Articular chondrocyte of knee joint (primary cell): Measurements from ENCODE around the gene RELL2. TPM values are rescaled to one million over a fixed set of nuclear protein-coding genes. Genes with fewer than 3 reads are reported as not detected.

Experiments
- small RNA-seq: library from RNA; depleted of rRNA; stranded (forward); fragments of <200 nt; gene quantifications from one replicate; pipeline ENCODE3, GENCODE V24; 2012
- total RNA-seq: library from RNA; depleted of rRNA; stranded (reverse); fragments of >200 nt; gene quantifications from 2 replicates; pipeline ENCODE4 v1.2.3, GENCODE V29; 2012

RELL2 gene, protein sequence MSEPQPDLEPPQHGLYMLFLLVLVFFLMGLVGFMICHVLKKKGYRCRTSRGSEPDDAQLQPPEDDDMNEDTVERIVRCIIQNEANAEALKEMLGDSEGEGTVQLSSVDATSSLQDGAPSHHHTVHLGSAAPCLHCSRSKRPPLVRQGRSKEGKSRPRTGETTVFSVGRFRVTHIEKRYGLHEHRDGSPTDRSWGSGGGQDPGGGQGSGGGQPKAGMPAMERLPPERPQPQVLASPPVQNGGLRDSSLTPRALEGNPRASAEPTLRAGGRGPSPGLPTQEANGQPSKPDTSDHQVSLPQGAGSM
- total RNA-seq = 1.8 and 2.0 TPM in 2 replicates

DNA sequence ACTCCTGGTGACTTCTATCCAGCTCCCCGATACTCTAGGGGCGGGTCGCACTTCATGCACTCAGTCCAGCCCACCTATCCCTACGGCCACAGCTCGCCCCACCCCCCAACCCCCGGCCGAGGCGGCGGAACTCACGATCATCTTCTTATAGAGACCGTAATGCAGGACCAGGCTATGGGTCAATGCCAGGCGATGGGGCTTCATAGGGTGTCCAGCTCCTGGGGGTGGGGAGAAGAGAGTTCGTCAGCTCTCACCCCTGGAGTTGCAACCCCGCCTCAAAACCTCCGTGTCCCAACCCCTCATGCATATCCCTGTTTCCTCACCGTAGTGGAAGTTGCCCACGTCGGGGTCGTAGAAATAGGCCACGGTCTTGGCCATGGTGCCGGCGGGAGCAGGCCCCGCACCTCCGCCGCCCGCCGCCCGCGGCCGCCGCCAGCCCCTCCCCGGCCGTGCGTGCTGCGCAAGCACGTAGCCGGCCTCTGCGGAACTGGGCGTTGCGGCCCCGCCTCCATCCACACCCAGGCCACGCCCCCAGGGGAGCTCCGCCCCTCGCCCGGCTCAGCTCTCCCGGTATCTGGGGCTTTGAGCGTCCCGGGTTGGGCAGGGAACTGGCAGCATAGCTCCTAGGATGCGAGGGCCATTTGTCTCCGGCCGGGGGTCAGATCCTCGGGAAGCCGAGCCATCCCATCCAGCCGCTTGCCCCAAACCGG, at the start of gene RELL2, which contains the start of gene HDAC3:
RELL2 (plus strand) TSS at position 585 of the 710 bp plus-strand sequence. CDS start 1,229 bp downstream, outside the sequence.
HDAC3 (minus strand) TSS at position 437 of the 710 bp plus-strand sequence; CDS start at position 378, 59 bp downstream.

GRCh38 chr5:141618804-141619554, 17.8 kb upstream of the RELL2 start, which contains the start of gene DIAPH1:
TSS of gene DIAPH1 (minus strand) at chr5:141619000. CDS start at chr5:141618914, 86 bp downstream.

DNA sequence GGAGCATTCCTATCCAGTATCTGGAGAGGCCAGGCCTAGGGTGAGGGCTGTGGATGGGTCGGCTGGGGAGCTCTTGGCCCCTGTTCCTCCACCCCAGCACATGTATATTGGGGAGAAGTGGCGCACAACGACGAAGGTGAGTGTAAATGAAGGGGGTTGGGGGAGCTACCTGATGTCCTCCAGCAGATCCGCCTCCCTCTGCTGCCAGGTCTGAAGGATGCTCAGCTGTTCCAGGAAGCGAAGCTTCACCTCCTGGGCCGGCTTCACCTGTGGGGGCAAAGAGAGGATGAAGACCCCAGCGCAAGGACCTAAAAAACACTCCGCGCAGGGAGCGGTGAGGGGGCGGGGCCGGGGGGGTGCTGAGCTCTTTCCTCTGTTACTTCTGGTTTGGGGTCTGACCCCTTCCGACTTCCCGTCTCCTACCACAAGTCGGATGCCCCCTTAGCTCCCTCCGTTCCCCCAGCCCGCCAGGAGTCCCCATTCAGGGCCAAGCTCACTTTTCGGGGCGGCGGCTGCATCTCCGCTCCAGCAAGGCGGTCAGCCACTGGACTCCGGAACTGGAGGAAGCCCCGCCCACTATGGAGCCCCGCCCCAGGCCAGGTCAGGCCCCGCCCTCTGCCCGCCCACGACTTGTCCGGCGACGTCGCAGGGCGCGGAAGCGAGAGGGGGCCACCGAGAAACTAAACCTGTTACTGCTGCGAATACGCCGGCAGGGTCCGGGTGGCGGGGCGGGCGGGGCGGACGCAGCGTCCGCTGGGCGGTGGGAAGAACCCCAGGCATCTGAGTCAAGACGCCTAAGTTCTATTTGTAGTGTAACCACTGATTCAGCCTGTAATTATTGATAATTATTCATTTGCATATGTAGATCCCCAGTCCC, 14.3 kb downstream of the RELL2 start, which contains the start of gene FCHSD1:
FCHSD1 (minus strand) TSS at position 568 of the 877 bp plus-strand sequence; CDS start at position 518, 50 bp downstream.

DNA sequence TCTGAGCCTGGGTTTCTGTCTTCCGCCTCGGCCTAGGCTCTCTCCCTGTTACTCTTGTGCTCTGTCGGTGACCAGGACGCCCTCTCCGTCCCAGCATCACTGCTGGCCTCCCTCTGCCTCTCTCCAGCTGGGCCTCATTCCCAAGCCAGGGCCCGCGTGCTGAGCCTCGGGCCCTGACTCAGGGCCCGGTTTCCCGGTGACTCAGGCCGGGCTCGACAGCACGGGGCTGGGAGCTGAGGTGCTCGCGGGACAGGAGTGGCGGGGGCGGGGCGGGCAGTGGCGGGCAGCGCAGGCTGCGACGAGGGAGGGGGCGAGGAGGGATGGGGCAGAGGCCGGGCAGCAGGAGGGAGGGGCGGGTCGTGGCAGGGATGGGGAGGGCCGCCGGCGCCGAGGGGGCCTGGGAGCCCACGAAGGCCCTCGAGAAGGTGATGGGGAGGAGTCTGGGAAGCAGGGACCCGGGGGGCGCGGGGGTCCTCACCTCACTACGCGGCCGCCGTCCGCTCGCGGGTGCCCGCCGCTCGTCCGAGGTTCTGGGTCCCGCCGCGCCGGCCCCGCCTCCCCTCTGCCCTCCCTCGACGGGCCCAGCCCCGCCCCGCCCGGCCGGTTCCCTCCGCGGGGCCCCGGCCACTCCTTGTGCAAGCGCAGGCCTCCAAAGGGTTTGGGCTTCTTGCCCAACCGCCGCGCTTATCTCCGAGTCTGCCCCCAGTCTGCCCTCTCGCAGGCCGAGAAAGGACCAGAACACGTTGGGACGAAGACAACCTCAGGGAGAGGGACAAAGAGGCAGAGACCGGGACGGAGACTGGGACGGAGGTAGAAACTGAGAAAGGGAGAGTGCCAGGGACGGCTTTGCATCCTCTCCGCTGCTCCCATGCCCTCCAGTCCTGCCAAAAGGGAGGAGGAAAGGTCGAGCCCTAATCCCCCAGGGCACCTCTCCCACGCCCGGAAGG, 45.2 kb downstream of the RELL2 start, which contains the start of gene ARAP3:
ARAP3 (minus strand) TSS at position 536 of the 947 bp plus-strand sequence. CDS start 1,744 bp downstream, outside the sequence.

Small RNAs within 50 kb of the gene (small RNA-seq; reads per million reads assigned to genes)
- not detected for gene RPS27AP10

Other genes with a start within 250 kb of the RELL2 start
- 24.4 and 26.2 TPM in 2 replicates for gene PCDHGB4, start 249.3 kb upstream of the RELL2 start, total RNA-seq
- 5.6 and 5.7 TPM in 2 replicates for gene PCDHGA8, start 244.4 kb upstream of the RELL2 start, total RNA-seq
- gene PCDHGB5, start 239.1 kb upstream of the RELL2 start, total RNA-seq = 27.7 and 35.0 TPM in 2 replicates
- gene PCDHGA9, start 234.2 kb upstream of the RELL2 start, total RNA-seq = 10.1 and 11.1 TPM in 2 replicates
- gene PCDHGB6, start 229.0 kb upstream of the RELL2 start, total RNA-seq = 7.9 and 9.5 TPM in 2 replicates
- gene PCDHGA10, start 224.0 kb upstream of the RELL2 start, total RNA-seq = 15.3 and 17.9 TPM in 2 replicates
- 25.6 and 26.2 TPM in 2 replicates for gene PCDHGB7, start 219.3 kb upstream of the RELL2 start, total RNA-seq
- 20.1 and 24.1 TPM in 2 replicates for gene PCDHGA11, start 215.9 kb upstream of the RELL2 start, total RNA-seq
- 25.1 and 30.2 TPM in 2 replicates for gene PCDHGA12, start 206.5 kb upstream of the RELL2 start, total RNA-seq
- gene PCDHGC3, start 161.0 kb upstream of the RELL2 start, total RNA-seq = 122 and 161 TPM in 2 replicates
- 5.6 and 6.4 TPM in 2 replicates for gene PCDHGC4, start 152.0 kb upstream of the RELL2 start, total RNA-seq
- gene PCDHGC5, start 147.9 kb upstream of the RELL2 start, total RNA-seq = 4.7 and 8.1 TPM in 2 replicates
- 17.8 and 25.5 TPM in 2 replicates for gene DIAPH1, start 18.0 kb upstream of the RELL2 start, total RNA-seq
- 48.6 and 49.3 TPM in 2 replicates for gene HDAC3, start 148 bp upstream of the RELL2 start, total RNA-seq
- 20.2 and 29.4 TPM in 2 replicates for gene FCHSD1, start 14.4 kb downstream of the RELL2 start, total RNA-seq
- 3.8 and 4.4 TPM in 2 replicates for gene ARAP3, start 45.2 kb downstream of the RELL2 start, total RNA-seq
- 0.52 and 1.1 TPM in 2 replicates for gene PCDH1, start 241.4 kb downstream of the RELL2 start, total RNA-seq